ENCODE results near the gene AGAP1. TPM values are rescaled to one million over a fixed set of nuclear protein-coding genes. Genes with fewer than 3 reads are reported as not detected.

Gene AGAP1
- total RNA-seq, 2 donors from 2014 or later = 32.8 to 34.7 TPM

GRCh38 chr2:236176417-236176816 lies 682.6 kb downstream of the AGAP1 start:
- H3K9me3 ChIP-seq (ENCODE audit: control insufficient read depth, low read length) = no peaks in the 10 kb centered on the region
- peaks cover 94% of the 10 kb centered on the region for H3K27me3 ChIP-seq (ENCODE audit: control insufficient read depth, insufficient read depth, low read length, poor library complexity, severe bottlenecking)
- peaks cover 12% of the 10 kb centered on the region for H3K4me1 ChIP-seq (ENCODE audit: control insufficient read depth, insufficient read depth, low read length)
- peak; percentile 94 for TF ChIP-seq CTCF (conservative IDR thresholded peaks at IDR 0.05)
- Mint-ChIP-seq H3K36me3 (ENCODE audit: low read depth) (no peaks in the 10 kb centered on the region), H3K9me3 (no peaks in the 10 kb centered on the region), H3K27ac (no peak overlapping the region), H3K4me3 (no peak overlapping the region), H3K4me1 (peaks cover 35% of the 10 kb centered on the region), H3K27me3 (ENCODE audit: insufficient read depth) (peaks cover 92% of the 10 kb centered on the region)
- H3K4me3 ChIP-seq (ENCODE audit: low read length) = no peak overlapping the region
- DNase-seq = peak; percentile 78
- H3K27ac ChIP-seq (ENCODE audit: low read depth, low read length) = no peak overlapping the region
- 33 to 34% methylated on average over 6 to 7 of the region's 7 CpGs for WGBS, 2 experiments (ENCODE audit: insufficient coverage in 1 of 2, insufficient read length in 1 of 2)
- no peak overlapping the region for H3K9ac ChIP-seq (ENCODE audit: extremely low read depth, low read length, poor library complexity, severe bottlenecking)
- no peaks in the 10 kb centered on the region for H3K36me3 ChIP-seq (ENCODE audit: control insufficient read depth, insufficient read depth, low read length)

- no peak overlapping the region for H3K4me3 Mint-ChIP-seq
These were observed 683.1 kb downstream of the AGAP1 start for GRCh38 chr2:236176951-236177350.

DNA sequence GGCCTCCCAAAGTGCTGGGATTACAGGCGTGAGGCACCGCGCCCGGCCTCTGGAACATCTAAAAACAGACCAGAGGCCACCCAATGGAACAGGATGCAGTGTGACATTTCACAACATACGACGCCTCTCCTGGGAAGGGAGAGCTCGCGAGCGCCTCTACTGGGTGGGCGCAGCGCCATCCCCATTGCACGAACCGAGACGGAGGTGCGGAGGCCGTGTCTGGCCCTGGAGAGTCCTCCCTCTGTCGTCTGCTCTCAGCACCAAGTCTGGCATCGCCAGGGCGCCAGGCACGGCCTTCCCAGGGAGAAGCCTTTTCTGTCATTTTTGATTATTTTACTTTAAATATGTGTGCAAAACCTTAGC lies 683.7 kb downstream of the AGAP1 start:
- peaks cover 85% of the 10 kb centered on the region for H3K27me3 Mint-ChIP-seq (ENCODE audit: insufficient read depth)
- Histone ChIP-seq H3K9ac (ENCODE audit: extremely low read depth, low read length, poor library complexity, severe bottlenecking) (no peak overlapping the region), H3K27ac (ENCODE audit: low read depth, low read length) (no peak overlapping the region), H3K4me3 (ENCODE audit: low read length) (no peak overlapping the region), H3K4me1 (ENCODE audit: control insufficient read depth, insufficient read depth, low read length) (peaks cover 12% of the 10 kb centered on the region), H3K9me3 (ENCODE audit: control insufficient read depth, low read length) (no peaks in the 10 kb centered on the region), H3K36me3 (ENCODE audit: control insufficient read depth, insufficient read depth, low read length) (no peaks in the 10 kb centered on the region), H3K27me3 (ENCODE audit: control insufficient read depth, insufficient read depth, low read length, poor library complexity, severe bottlenecking) (peaks cover 88% of the 10 kb centered on the region)
- no peaks in the 10 kb centered on the region for H3K9me3 Mint-ChIP-seq
- peak overlapping the region; percentile 61 for H3K4me3 Mint-ChIP-seq
- 44 to 84% methylated on average over 4 to 20 of the region's 20 CpGs for WGBS, 2 experiments (ENCODE audit: insufficient coverage in 1 of 2, insufficient read length in 1 of 2)
- no peak overlapping the region for H3K27ac Mint-ChIP-seq
- peak; percentile 93 for DNase-seq
- no peak for TF ChIP-seq CTCF (conservative IDR thresholded peaks at IDR 0.05)
- no peaks in the 10 kb centered on the region for H3K36me3 Mint-ChIP-seq (ENCODE audit: low read depth)
- peaks cover 29% of the 10 kb centered on the region for H3K4me1 Mint-ChIP-seq

More at GRCh38 chr2:236176951-236177350, 683.1 kb downstream of the AGAP1 start:
- Histone ChIP-seq H3K9ac (ENCODE audit: extremely low read depth, low read length, poor library complexity, severe bottlenecking) (no peak overlapping the region), H3K4me1 (ENCODE audit: control insufficient read depth, insufficient read depth, low read length) (peaks cover 12% of the 10 kb centered on the region), H3K9me3 (ENCODE audit: control insufficient read depth, low read length) (no peaks in the 10 kb centered on the region), H3K27me3 (ENCODE audit: control insufficient read depth, insufficient read depth, low read length, poor library complexity, severe bottlenecking) (peaks cover 94% of the 10 kb centered on the region), H3K27ac (ENCODE audit: low read depth, low read length) (no peak overlapping the region), H3K4me3 (ENCODE audit: low read length) (no peak overlapping the region), H3K36me3 (ENCODE audit: control insufficient read depth, insufficient read depth, low read length) (no peaks in the 10 kb centered on the region)
- DNase-seq = peak; percentile 42
- WGBS, 2 experiments (ENCODE audit: insufficient coverage in 1 of 2, insufficient read length in 1 of 2) = 91 to 96% methylated on average over 14 to 20 of the region's 21 CpGs
- TF ChIP-seq CTCF (conservative IDR thresholded peaks at IDR 0.05) = no peak
- Mint-ChIP-seq H3K4me1 (peaks cover 31% of the 10 kb centered on the region), H3K27me3 (ENCODE audit: insufficient read depth) (peaks cover 91% of the 10 kb centered on the region), H3K27ac (no peak overlapping the region), H3K9me3 (no peaks in the 10 kb centered on the region), H3K36me3 (ENCODE audit: low read depth) (no peaks in the 10 kb centered on the region)

Measured in endodermal cell (in vitro differentiated cells).